Measurements from ENCODE around the gene DNAJB13.

The DNAJB13 gene

DNA sequence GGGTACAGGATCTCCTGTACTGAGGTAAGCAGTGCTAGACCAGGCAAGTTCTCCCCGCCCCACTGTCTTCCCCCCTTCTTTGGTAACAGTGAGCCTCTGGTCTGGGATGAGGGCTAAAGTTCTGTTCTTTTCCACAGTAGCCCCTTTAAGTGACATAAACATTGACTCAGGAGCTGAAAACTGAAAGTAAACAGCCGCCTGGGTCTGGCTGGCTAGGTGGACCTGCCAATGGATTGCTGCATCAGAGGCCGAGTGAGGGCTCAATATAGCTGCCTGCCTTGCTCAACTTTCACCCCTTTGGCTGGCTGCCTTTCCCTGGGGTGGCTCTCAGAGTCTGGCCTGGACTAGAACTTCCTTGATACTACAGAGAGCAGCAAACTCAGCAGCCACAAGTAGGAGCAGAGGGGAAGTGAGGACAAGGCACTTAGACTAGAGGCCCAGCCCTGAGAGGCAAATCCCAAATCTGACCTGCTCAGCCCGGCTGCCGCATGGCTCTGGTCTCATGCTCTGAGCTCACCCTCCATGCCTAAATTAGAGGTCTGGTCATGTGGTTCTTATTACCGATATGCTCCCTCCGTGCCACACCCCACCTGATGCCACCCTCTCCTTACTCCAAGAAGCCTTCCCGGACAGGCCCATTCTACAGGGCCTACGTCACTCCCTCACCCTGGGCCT, 67.6 kb downstream of the DNAJB13 start:
- no peak for DNase-seq

DNA sequence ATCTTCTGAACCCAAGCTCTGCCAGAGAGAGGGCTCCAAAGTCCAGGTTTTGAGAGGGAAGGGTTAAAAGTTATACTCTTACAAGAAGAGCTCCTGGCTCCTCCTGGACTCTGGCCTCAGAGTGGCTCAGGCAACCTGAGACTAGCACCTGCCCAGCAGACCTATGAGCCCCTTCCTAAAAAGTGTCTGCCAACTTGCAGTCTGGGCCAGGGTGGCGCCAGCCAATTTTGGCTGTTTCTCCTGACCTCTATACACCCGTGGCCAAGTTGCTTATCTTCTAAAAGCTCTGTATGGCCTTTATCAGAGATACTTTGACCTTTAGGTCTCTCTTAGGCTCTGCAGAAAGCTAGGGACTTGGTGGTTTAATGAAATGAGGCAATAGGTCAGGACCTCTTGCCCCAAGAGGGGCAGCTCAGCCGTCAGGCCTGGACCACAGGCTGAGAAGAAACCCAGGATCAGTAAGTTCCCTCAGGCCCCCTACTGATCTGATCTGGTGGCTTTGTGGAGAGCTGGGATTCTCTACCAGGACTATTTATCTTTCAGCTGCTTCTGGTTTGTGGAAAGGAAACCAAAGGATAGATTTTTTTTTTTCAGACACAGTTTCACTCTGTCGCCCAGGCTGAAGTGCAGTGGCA, 68.4 kb downstream of the DNAJB13 start:
- DNase-seq = no peak

- peak; percentile 49 to 58 for DNase-seq
Observed at GRCh38 chr11:74019860-74020259, 69.0 kb downstream of the DNAJB13 start.

All from activated CD4-positive, alpha-beta T cell treated with anti-CD3 and anti-CD28 coated beads for 4 hours (primary cell).